Mesenchymal stem cell (in vitro differentiated cells and primary cell): ENCODE results near the gene PROK2.

Source experiments
- DNase-seq: peaks from one replicate; pipeline ENCODE4 v3.0.0-alpha.2; 2013
- H2AFZ ChIP-seq: one replicate; pipeline ENCODE4 v1.6.1; 2013; ENCODE audit warnings: low read depth, mild to moderate bottlenecking, control low read depth, inconsistent platforms, low read length, moderate library complexity
- H2AK5ac ChIP-seq: 2 replicates; pipeline ENCODE4 v1.6.1; 2013; ENCODE audit warnings: low read length, moderate library complexity, mild to moderate bottlenecking, inconsistent platforms; ENCODE audit not compliant: severe bottlenecking
- H2BK120ac ChIP-seq: one replicate; pipeline ENCODE4 v1.6.1; 2013; ENCODE audit warnings: low read depth, mild to moderate bottlenecking, inconsistent platforms, low read length, moderate library complexity
- H2BK12ac ChIP-seq, 2 experiments: one replicate each; pipeline ENCODE4 v1.6.1; 2013; ENCODE audit warnings: inconsistent platforms in 2 of 2, low read length in 2 of 2, mild to moderate bottlenecking in 2 of 2, moderate library complexity in 2 of 2, control low read depth in 1 of 2
- H2BK15ac ChIP-seq: one replicate; pipeline ENCODE4 v1.6.1; 2013; ENCODE audit warnings: mild to moderate bottlenecking, low read depth, inconsistent platforms; ENCODE audit not compliant: poor library complexity, severe bottlenecking
- H2BK5ac ChIP-seq: 2 replicates; pipeline ENCODE4 v1.6.1; 2013; ENCODE audit warnings: low read depth, mild to moderate bottlenecking, low read length, control low read depth, inconsistent platforms; ENCODE audit not compliant: poor library complexity, severe bottlenecking
- H3K14ac ChIP-seq, 2 experiments: one replicate each; pipeline ENCODE4 v1.6.1; 2013; ENCODE audit warnings: inconsistent platforms in 2 of 2, low read length in 2 of 2, control low read depth in 1 of 2, mild to moderate bottlenecking in 1 of 2, moderate library complexity in 1 of 2
- H3K18ac ChIP-seq, 2 experiments: one replicate each; pipeline ENCODE4 v1.6.1; 2013; ENCODE audit warnings: inconsistent platforms in 2 of 2, low read length in 2 of 2, control low read depth in 1 of 2, low read depth in 1 of 2, mild to moderate bottlenecking in 1 of 2
- H3K23ac ChIP-seq, 2 experiments: one replicate each; pipeline ENCODE4 v1.6.1; 2013; ENCODE audit warnings: inconsistent platforms in 2 of 2, low read length in 2 of 2, mild to moderate bottlenecking in 2 of 2, moderate library complexity in 2 of 2, control low read depth in 1 of 2
- H3K27ac ChIP-seq: 2 replicates; pipeline ENCODE4 v1.5.1; 2013; ENCODE audit warnings: mild to moderate bottlenecking, moderate library complexity, low read length, control low read depth, inconsistent platforms; ENCODE audit not compliant: poor library complexity, severe bottlenecking
- H3K27me3 ChIP-seq, 2 experiments: 2 replicates each; pipeline versions ENCODE4 v1.6.1 to v1.7.0; 2013; ENCODE audit warnings: low read length in 2 of 2, mild to moderate bottlenecking in 2 of 2, moderate library complexity in 2 of 2, control low read depth in 1 of 2, inconsistent platforms in 1 of 2; ENCODE audit not compliant: control insufficient read depth in 1 of 2, insufficient read depth in 1 of 2
- H3K36me3 ChIP-seq, 2 experiments: 2 replicates each; pipeline versions ENCODE4 v1.6.1 to v1.7.0; 2013; ENCODE audit warnings: low read length in 2 of 2, control low read depth in 1 of 2, inconsistent platforms in 1 of 2, low read depth in 1 of 2, mild to moderate bottlenecking in 1 of 2; ENCODE audit not compliant: insufficient read depth in 2 of 2, control insufficient read depth in 1 of 2
- H3K4ac ChIP-seq, 2 experiments: one replicate each; pipeline ENCODE4 v1.6.1; 2013; ENCODE audit warnings: inconsistent platforms in 2 of 2, low read length in 2 of 2, mild to moderate bottlenecking in 2 of 2, moderate library complexity in 2 of 2, control low read depth in 1 of 2, low read depth in 1 of 2
- H3K4me1 ChIP-seq: 2 replicates; pipeline ENCODE4 v1.6.1; 2013; ENCODE audit warnings: low read depth, low read length, control low read depth; ENCODE audit not compliant: control insufficient read depth, insufficient read depth
- H3K4me2 ChIP-seq: 2 replicates; pipeline ENCODE4 v1.6.1; 2013; ENCODE audit warnings: low read length, mild to moderate bottlenecking, inconsistent platforms; ENCODE audit not compliant: poor library complexity, severe bottlenecking
- H3K4me3 ChIP-seq, 2 experiments: 2 replicates each; pipeline versions ENCODE4 v1.5.1 to v1.7.0; 2013; ENCODE audit warnings: low read length in 2 of 2, mild to moderate bottlenecking in 2 of 2, control low read depth in 1 of 2, low read depth in 1 of 2; ENCODE audit not compliant: insufficient read depth in 1 of 2
- H3K79me1 ChIP-seq: replicated peaks from 2 replicates; pipeline ENCODE4 v1.6.1; 2013; ENCODE audit warnings: mild to moderate bottlenecking, control low read depth, low read length, inconsistent platforms; ENCODE audit not compliant: poor library complexity, severe bottlenecking
- H3K9ac ChIP-seq: 2 replicates; pipeline ENCODE4 v1.7.0; 2013; ENCODE audit warnings: mild to moderate bottlenecking, low read length, moderate library complexity
- H3K9me3 ChIP-seq: 2 replicates; pipeline ENCODE4 v1.7.0; 2013; ENCODE audit warnings: mild to moderate bottlenecking, low read length; ENCODE audit not compliant: control insufficient read depth
- H4K8ac ChIP-seq: one replicate; pipeline ENCODE4 v1.6.1; 2013; ENCODE audit warnings: inconsistent platforms, mild to moderate bottlenecking, low read length, moderate library complexity
- H4K91ac ChIP-seq: one replicate; pipeline ENCODE4 v1.6.1; 2013; ENCODE audit warnings: mild to moderate bottlenecking, low read length, inconsistent platforms
- whole genome bisulfite sequencing: methylation state at CpG from one replicate; pipeline ENCODE4 v1.1.7; 2013; ENCODE audit warnings: mixed read lengths; 5-methylcytosine and 5-hydroxymethylcytosine counted together

PROK2 gene

DNA sequence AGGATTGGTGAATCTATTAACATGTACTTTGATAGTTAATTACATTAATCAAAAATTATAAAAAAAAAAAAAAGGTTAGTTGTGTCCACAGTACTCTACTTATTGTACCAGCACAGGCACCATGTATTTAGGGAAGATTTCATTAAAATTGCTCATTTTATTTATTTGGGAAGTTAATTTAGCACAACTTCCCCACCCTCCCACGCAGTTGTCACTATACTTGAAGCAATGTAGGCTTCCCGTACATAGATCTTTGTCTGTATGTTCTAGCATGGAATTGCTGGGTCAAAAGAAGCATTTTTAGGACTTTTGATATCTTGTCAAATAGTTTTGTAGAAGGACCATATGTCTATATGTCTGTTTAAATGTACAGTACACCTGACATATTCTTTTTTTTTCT lies 26.9 kb downstream of the PROK2 start:
- WGBS = 80% methylated on average over 1 of the region's 2 CpGs

GRCh38 chr3:71754610-71755253 lies 30.2 kb downstream of the PROK2 start:
- Histone ChIP-seq H3K23ac (no peak overlapping the region), H2AFZ (peak overlapping the region; percentile 24), H3K9ac (no peak overlapping the region), H4K91ac (no peak overlapping the region), H3K36me3 (no peaks in the 10 kb centered on the region), H3K4ac (no peak overlapping the region), H2AK5ac (no peak overlapping the region), H2BK12ac (no peak overlapping the region), H4K8ac (no peak overlapping the region), H3K27ac (no peak overlapping the region), H2BK120ac (no peak overlapping the region), H2BK5ac (no peak overlapping the region), H3K4me3 (no peak overlapping the region), H3K79me1 (no peaks in the 10 kb centered on the region), H3K18ac (no peak overlapping the region), H3K9me3 (no peaks in the 10 kb centered on the region), H2BK15ac (no peak overlapping the region), H3K4me1 (peaks cover 14% of the 10 kb centered on the region), H3K27me3 (peaks cover 64 to 74% of the 10 kb centered on the region in 2 experiments), H3K4me2 (peak overlapping the region; percentile 94), H3K14ac (no peak overlapping the region)
- DNase-seq = no peak
- WGBS = 37% methylated on average over 55 of the region's 65 CpGs

More for the DNA sequence above, 26.9 kb downstream of the PROK2 start:
- H3K9ac ChIP-seq = no peak overlapping the region
- H2AFZ ChIP-seq = no peak overlapping the region
- H3K4ac ChIP-seq = no peak overlapping the region
- no peak overlapping the region for H2BK120ac ChIP-seq
- no peak overlapping the region for H2BK12ac ChIP-seq
- H3K23ac ChIP-seq = no peak overlapping the region
- H4K8ac ChIP-seq = no peak overlapping the region
- no peak overlapping the region for H2AK5ac ChIP-seq
- no peaks in the 10 kb centered on the region for H3K9me3 ChIP-seq
- H3K4me1 ChIP-seq = peaks cover 13% of the 10 kb centered on the region
- H3K79me1 ChIP-seq = no peaks in the 10 kb centered on the region
- DNase-seq = no peak
- H3K18ac ChIP-seq = no peak overlapping the region
- no peak overlapping the region for H3K14ac ChIP-seq
- no peak overlapping the region for H3K4me2 ChIP-seq
- H2BK5ac ChIP-seq = no peak overlapping the region
- H2BK15ac ChIP-seq = no peak overlapping the region
- H3K27ac ChIP-seq = no peak overlapping the region
- no peaks in the 10 kb centered on the region for H3K36me3 ChIP-seq
- peaks cover 55 to 78% of the 10 kb centered on the region in 2 experiments for H3K27me3 ChIP-seq
- no peak overlapping the region for H4K91ac ChIP-seq
- H3K4me3 ChIP-seq = no peak overlapping the region

- peaks cover 61 to 69% of the 10 kb centered on the region in 2 experiments for H3K27me3 ChIP-seq
- H2BK5ac ChIP-seq = no peak within 1 kb of the TSS
- no peak within 1 kb of the TSS for H3K14ac ChIP-seq
- H3K4me3 ChIP-seq = peak within 1 kb of the TSS; percentile 47 to 61
- H3K36me3 ChIP-seq = no peaks in the 10 kb centered on the region
- H2BK120ac ChIP-seq = no peak within 1 kb of the TSS
- no peak within 1 kb of the TSS for H3K18ac ChIP-seq
- no peak within 1 kb of the TSS for H2AK5ac ChIP-seq
- 1% methylated on average over 64 of the region's 131 CpGs for WGBS
- peak; percentile 37 for DNase-seq
- no peak within 1 kb of the TSS for H4K8ac ChIP-seq
- no peak within 1 kb of the TSS for H3K23ac ChIP-seq
- no peaks in the 10 kb centered on the region for H3K9me3 ChIP-seq
- H4K91ac ChIP-seq = no peak within 1 kb of the TSS
- H3K4me2 ChIP-seq = peak within 1 kb of the TSS; percentile 94
- H2AFZ ChIP-seq = peak within 1 kb of the TSS; percentile 79
- H3K9ac ChIP-seq = no peak within 1 kb of the TSS
- no peak within 1 kb of the TSS for H2BK15ac ChIP-seq
- no peak within 1 kb of the TSS for H3K4ac ChIP-seq
- H3K4me1 ChIP-seq = peaks cover 14% of the 10 kb centered on the region
- H3K79me1 ChIP-seq = no peaks in the 10 kb centered on the region
- no peak within 1 kb of the TSS for H2BK12ac ChIP-seq
- no peak within 1 kb of the TSS for H3K27ac ChIP-seq
Measured at GRCh38 chr3:71753701-71754609, 31.0 kb downstream of the PROK2 start, which contains the start of gene GPR27. Gene GPR27 (plus strand): TSS chr3:71753855. CDS start chr3:71754050, 195 bp downstream.
